GM23338 (cell line): Measurements from ENCODE around the gene LGALS1. TPM values are rescaled to one million over a fixed set of nuclear protein-coding genes. Genes with fewer than 3 reads are reported as not detected.

Experiments
- ATAC-seq: fragments of 200-7000 bp; cut with Tn5 transposase; 3 replicates; pipeline ENCODE4 v1.9.1; 2020
- DNase-seq: peaks from one replicate; pipeline ENCODE4 v3.0.0-alpha.2; 2015; ENCODE audit warnings: low spot score
- H2AFZ ChIP-seq: fragments of 200-600 bp; sonication (generic); 2 replicates; pipeline ENCODE4 v1.8.0; 2016; ENCODE audit warnings: antibody characterized with exemption, mild to moderate bottlenecking, moderate library complexity
- H3F3A ChIP-seq: fragments of 200-600 bp; sonication (generic); replicated peaks from 2 replicates; pipeline ENCODE4 v1.8.0; 2017; ENCODE audit warnings: antibody characterized with exemption, mixed run types, low read depth
- H3K27ac ChIP-seq: fragments of 200-600 bp; sonication (generic); 2 replicates; pipeline ENCODE4 v1.6.1; 2016; ENCODE audit warnings: low read depth
- H3K27me3 ChIP-seq: fragments of 200-600 bp; sonication (generic); 2 replicates; pipeline ENCODE4 v1.8.0; 2016; ENCODE audit warnings: mild to moderate bottlenecking, mixed run types, moderate library complexity; ENCODE audit not compliant: insufficient read depth
- H3K36me3 ChIP-seq: fragments of 200-600 bp; sonication (generic); 2 replicates; pipeline ENCODE4 v1.8.0; 2016; ENCODE audit warnings: mild to moderate bottlenecking; ENCODE audit not compliant: insufficient read depth
- H3K4me1 ChIP-seq: fragments of 200-600 bp; sonication (generic); 2 replicates; pipeline ENCODE4 v1.8.0; 2016; ENCODE audit warnings: mild to moderate bottlenecking, moderate library complexity; ENCODE audit not compliant: insufficient read depth
- H3K4me2 ChIP-seq: fragments of 200-600 bp; sonication (generic); 2 replicates; pipeline ENCODE4 v1.7.1; 2017; ENCODE audit warnings: mixed run types
- H3K4me3 ChIP-seq: fragments of 200-600 bp; sonication (generic); 2 replicates; pipeline ENCODE4 v1.6.1; 2016; ENCODE audit warnings: mixed run types
- H3K79me2 ChIP-seq: fragments of 200-600 bp; sonication (generic); replicated peaks from 2 replicates; pipeline ENCODE4 v1.8.0; 2017; ENCODE audit warnings: mild to moderate bottlenecking; ENCODE audit not compliant: insufficient read depth
- H3K9me2 ChIP-seq: fragments of 200-600 bp; sonication (generic); 2 replicates; pipeline ENCODE4 v1.8.0; 2017; ENCODE audit not compliant: insufficient read depth
- H4K20me1 ChIP-seq: fragments of 200-600 bp; sonication (generic); replicated peaks from 2 replicates; pipeline ENCODE4 v1.8.0; 2017; ENCODE audit warnings: mild to moderate bottlenecking; ENCODE audit not compliant: insufficient read depth
- H3K27ac Mint-ChIP-seq: 2 replicates; pipeline ENCODE4 v1.8.0; 2020; ENCODE audit warnings: inconsistent platforms, mild to moderate bottlenecking, moderate library complexity, mixed read lengths
- H3K27me3 Mint-ChIP-seq: 3 replicates; pipeline ENCODE4 v1.8.0; 2022; ENCODE audit warnings: low read depth, mild to moderate bottlenecking, moderate library complexity, mixed read lengths, inconsistent platforms; ENCODE audit not compliant: insufficient read depth, poor library complexity
- H3K36me3 Mint-ChIP-seq: 3 replicates; pipeline ENCODE4 v1.8.0; 2021; ENCODE audit warnings: low read depth, mild to moderate bottlenecking, inconsistent platforms, moderate library complexity, mixed read lengths
- H3K4me1 Mint-ChIP-seq: 3 replicates; pipeline ENCODE4 v1.8.0; 2020; ENCODE audit warnings: mild to moderate bottlenecking, inconsistent platforms, mixed read lengths
- H3K4me3 Mint-ChIP-seq: 3 replicates; pipeline ENCODE4 v1.8.0; 2021; ENCODE audit warnings: moderate library complexity, mild to moderate bottlenecking, inconsistent platforms, mixed read lengths
- H3K9me3 Mint-ChIP-seq: 3 replicates; pipeline ENCODE4 v1.8.0; 2020; ENCODE audit warnings: moderate library complexity, mild to moderate bottlenecking, inconsistent platforms, mixed read lengths
- CTCF ChIP-seq, 2 experiments: fragments of 200-600 bp in 1 of 2; sonication (generic) in 1 of 2; conservative IDR thresholded peaks; 2 replicates each; pipeline versions ENCODE4 v1.5.1 to v1.6.1; 2016 to 2017; ENCODE audit warnings: antibody characterized with exemption in 2 of 2, low read depth in 2 of 2, mild to moderate bottlenecking in 2 of 2, moderate library complexity in 1 of 2
- ETS1 ChIP-seq: IDR thresholded peaks from 2 replicates; pipeline ENCODE4 v1.6.1; 2016; ENCODE audit warnings: antibody characterized with exemption
- EZH2 ChIP-seq: fragments of 200-600 bp; sonication (generic); IDR thresholded peaks from one replicate; pipeline ENCODE4 v1.8.0; 2017; ENCODE audit warnings: antibody characterized with exemption, mild to moderate bottlenecking, low read depth; ENCODE audit not compliant: unreplicated experiment
- JUNB ChIP-seq: IDR thresholded peaks from one replicate; pipeline ENCODE4 v1.6.1; 2016; ENCODE audit warnings: antibody characterized with exemption; ENCODE audit not compliant: unreplicated experiment
- NANOG ChIP-seq: IDR thresholded peaks from 2 replicates; pipeline ENCODE4 v1.6.1; 2016; ENCODE audit warnings: antibody characterized with exemption, borderline replicate concordance
- POLR2AphosphoS5 ChIP-seq: IDR thresholded peaks from 2 replicates; pipeline ENCODE4 v1.6.1; 2016; ENCODE audit warnings: antibody characterized with exemption, low read depth
- REST ChIP-seq: IDR thresholded peaks from one replicate; pipeline ENCODE4 v1.6.1; 2018; ENCODE audit warnings: antibody characterized with exemption; ENCODE audit not compliant: unreplicated experiment
- STAT1 ChIP-seq: IDR thresholded peaks from one replicate; pipeline ENCODE4 v1.6.1; 2016; ENCODE audit warnings: antibody characterized with exemption; ENCODE audit not compliant: unreplicated experiment
- ZNF114 ChIP-seq: fragments of 250-450 bp; sonication (Bioruptor Pico); IDR thresholded peaks from 2 replicates; pipeline ENCODE4 v1.5.0; 2020; ENCODE audit warnings: mild to moderate bottlenecking, moderate library complexity
- ZNF331 ChIP-seq: fragments of 250-450 bp; sonication (Bioruptor Pico); IDR thresholded peaks from 2 replicates; pipeline ENCODE4 v1.5.0; 2020; ENCODE audit warnings: low read depth, mild to moderate bottlenecking, moderate library complexity
- polyA plus RNA-seq: library from polyadenylated mRNA; unstranded; fragments of >200 nt; fragmentation: Nextera tagmentation; extraction: Ambion mirVana; gene quantifications from 2 replicates; pipeline ENCODE4 v1.2.1, GENCODE V29; 2016
- total RNA-seq: library from RNA; depleted of rRNA; stranded (reverse); fragments of >200 nt; shearing (Covaris generic); gene quantifications from 2 replicates; pipeline ENCODE4 v1.2.3, GENCODE V29; 2014

Gene LGALS1
- total and polyA plus RNA-seq, 2 experiments from 2014 or later = 31.2 to 62.5 TPM

- Mint-ChIP-seq H3K4me3 (no peak overlapping the region), H3K27me3 (peaks cover 3% of the 10 kb centered on the region), H3K36me3 (peaks cover 9% of the 10 kb centered on the region; the same call in 2 of the 3 replicates), H3K4me1 (peaks cover 2% of the 10 kb centered on the region), H3K27ac (no peak overlapping the region), H3K9me3 (no peaks in the 10 kb centered on the region; the same call in 1 of the 3 replicates)
- Histone ChIP-seq H3K27me3 (no peaks in the 10 kb centered on the region), H3K79me2 (no peaks in the 10 kb centered on the region), H2AFZ (no peak overlapping the region), H3K36me3 (no peaks in the 10 kb centered on the region; the same call in 1 of the 2 replicates), H3F3A (peaks cover 5% of the 10 kb centered on the region; the same call in 1 of the 2 replicates), H3K4me2 (no peak overlapping the region), H3K4me3 (no peak overlapping the region), H3K27ac (no peak overlapping the region), H3K4me1 (no peaks in the 10 kb centered on the region), H4K20me1 (no peaks in the 10 kb centered on the region), H3K9me2 (no peaks in the 10 kb centered on the region)
- DNase-seq (no peak), ATAC-seq (no peak)
- no peak for TF ChIP-seq JUNB
- TF ChIP-seq ZNF331 (CRISPR knock-in tag) = no peak
- TF ChIP-seq STAT1 = no peak
These were observed 47.9 kb upstream of the LGALS1 start for GRCh38 chr22:37627545-37627944.

- Mint-ChIP-seq H3K4me3 (no peak overlapping the region), H3K36me3 (peaks cover 9% of the 10 kb centered on the region; the same call in 2 of the 3 replicates), H3K9me3 (no peaks in the 10 kb centered on the region; the same call in 1 of the 3 replicates), H3K27ac (no peak overlapping the region), H3K27me3 (peaks cover 4% of the 10 kb centered on the region), H3K4me1 (peaks cover 6% of the 10 kb centered on the region)
- no peaks in the 10 kb centered on the region for H4K20me1 ChIP-seq
- H3K9me2 ChIP-seq = no peaks in the 10 kb centered on the region
- no peaks in the 10 kb centered on the region for H3K27me3 ChIP-seq
- H3K4me1 ChIP-seq = peaks cover 8% of the 10 kb centered on the region
- ATAC-seq (no peak), DNase-seq (no peak)
- no peak overlapping the region for H3K27ac ChIP-seq
- no peak overlapping the region for H3K4me2 ChIP-seq
- no peak overlapping the region for H2AFZ ChIP-seq
- H3K4me3 ChIP-seq = no peak overlapping the region
- H3K79me2 ChIP-seq = no peaks in the 10 kb centered on the region
- H3K36me3 ChIP-seq = no peaks in the 10 kb centered on the region; the same call in 1 of the 2 replicates
- H3F3A ChIP-seq = no peaks in the 10 kb centered on the region; the same call in 1 of the 2 replicates
- TF ChIP-seq NANOG (no peak), ZNF114 (CRISPR knock-in tag) (no peak), ZNF331 (CRISPR knock-in tag) (no peak), ETS1 (no peak), REST (no peak), JUNB (no peak), POLR2AphosphoS5 (no peak), EZH2 (no peak), CTCF (conservative IDR thresholded peaks at IDR 0.05; ENCODE audit: low read depth in 2 of 2) (no peak)
These were observed 46.6 kb upstream of the LGALS1 start for GRCh38 chr22:37628830-37629229.
